ENCODE data around the gene TBC1D8.

TBC1D8 gene

GRCh38 chr2:101041413-101041812, 109.8 kb downstream of the TBC1D8 start:
- no peak overlapping the region for H3K4me3 ChIP-seq (ENCODE audit: low read depth, low read length)

GRCh38 chr2:101040761-101041160, 110.4 kb downstream of the TBC1D8 start:
- TF ChIP-seq CTCF (IDR thresholded peaks at IDR 0.05; ENCODE audit: borderline replicate concordance, insufficient read depth, low read depth, low read length): no peak
- no peak overlapping the region for H3K4me3 ChIP-seq (ENCODE audit: low read depth, low read length)

More at GRCh38 chr2:101041413-101041812, 109.8 kb downstream of the TBC1D8 start:
- TF ChIP-seq CTCF (IDR thresholded peaks at IDR 0.05; ENCODE audit: borderline replicate concordance, insufficient read depth, low read depth, low read length): no peak

- H3K4me3 ChIP-seq (ENCODE audit: low read depth, low read length): no peak overlapping the region
Measured at GRCh38 chr2:101040072-101040471, 111.1 kb downstream of the TBC1D8 start.

GRCh38 chr2:101038455-101039255, 112.5 kb downstream of the TBC1D8 start:
- peak; percentile 75 for TF ChIP-seq CTCF (IDR thresholded peaks at IDR 0.05; ENCODE audit: borderline replicate concordance, insufficient read depth, low read depth, low read length)
- no peak overlapping the region for H3K4me3 ChIP-seq (ENCODE audit: low read depth, low read length)

More at GRCh38 chr2:101040072-101040471, 111.1 kb downstream of the TBC1D8 start:
- no peak for TF ChIP-seq CTCF (IDR thresholded peaks at IDR 0.05; ENCODE audit: borderline replicate concordance, insufficient read depth, low read depth, low read length)

GRCh38 chr2:101037161-101037755, 113.9 kb downstream of the TBC1D8 start:
- TF ChIP-seq CTCF (IDR thresholded peaks at IDR 0.05; ENCODE audit: borderline replicate concordance, insufficient read depth, low read depth, low read length): no peak
- H3K4me3 ChIP-seq (ENCODE audit: low read depth, low read length): no peak overlapping the region

- no peak overlapping the region for H3K4me3 ChIP-seq (ENCODE audit: low read depth, low read length)
- peak; percentile 31; the same call in 1 of the 2 replicates for TF ChIP-seq CTCF (IDR thresholded peaks at IDR 0.05; ENCODE audit: borderline replicate concordance, insufficient read depth, low read depth, low read length)
Measured at GRCh38 chr2:101036562-101036961, 114.6 kb downstream of the TBC1D8 start.
